A172 (cell line): Measurements from ENCODE around the gene ANKRD45. TPM values are rescaled to one million over a fixed set of nuclear protein-coding genes. Genes with fewer than 3 reads are reported as not detected.
"Not testable (repeated sequence)": the region's sequence is repeated elsewhere in the genome, so short reads cannot be mapped to it uniquely, and the experiment has no call there.

Experiments used
- DNase-seq: peaks from one replicate; pipeline ENCODE4 v3.0.0-alpha.2; 2015; ENCODE audit warnings: low spot score
- total RNA-seq: library from RNA; depleted of rRNA; stranded (reverse); fragments of >200 nt; shearing (Covaris generic); gene quantifications from 2 replicates; pipeline ENCODE4 v1.2.3, GENCODE V29; 2014; rRNA removed

The ANKRD45 gene
- 0.29 and 0.96 TPM in 2 replicates for total RNA-seq

- no peak for DNase-seq
These were observed at the start of gene ANKRD45 for GRCh38 chr1:173669491-173669941. Gene ANKRD45 (minus strand): TSS chr1:173669851. CDS start chr1:173659418, 10,433 bp downstream.

GRCh38 chr1:173717238-173717637, 47.6 kb upstream of the ANKRD45 start:
- no peak for DNase-seq

GRCh38 chr1:173715538-173715844, 45.8 kb upstream of the ANKRD45 start:
- no peak for DNase-seq

- DNase-seq: peak; percentile 90
These were observed 45.3 kb upstream of the ANKRD45 start, which contains the start of gene KLHL20 for GRCh38 chr1:173714759-173715537. Gene KLHL20 (plus strand): TSS chr1:173714981. CDS start chr1:173716044, 1,063 bp downstream.

- no peak for DNase-seq
These were observed 44.7 kb upstream of the ANKRD45 start for GRCh38 chr1:173714441-173714758.

GRCh38 chr1:173708787-173709186, 39.1 kb upstream of the ANKRD45 start:
- DNase-seq: no peak

GRCh38 chr1:173705117-173705516, 35.5 kb upstream of the ANKRD45 start:
- DNase-seq: no peak

GRCh38 chr1:173702736-173703135, 33.1 kb upstream of the ANKRD45 start:
- DNase-seq: no peak

GRCh38 chr1:173701299-173701698, 31.6 kb upstream of the ANKRD45 start:
- not testable (repeated sequence) for DNase-seq

GRCh38 chr1:173693238-173693637, 23.6 kb upstream of the ANKRD45 start:
- DNase-seq: no peak

GRCh38 chr1:173688300-173688699, 18.6 kb upstream of the ANKRD45 start:
- no peak for DNase-seq

- DNase-seq: not testable (repeated sequence)
These were observed 15.5 kb upstream of the ANKRD45 start for GRCh38 chr1:173685121-173685520.

GRCh38 chr1:173683838-173684237, 14.2 kb upstream of the ANKRD45 start:
- not testable (repeated sequence) for DNase-seq

- no peak for DNase-seq
These were observed 12.5 kb upstream of the ANKRD45 start for GRCh38 chr1:173682184-173682583.

- DNase-seq: not testable (repeated sequence)
These were observed 10.5 kb upstream of the ANKRD45 start for GRCh38 chr1:173680152-173680551.

- not testable (repeated sequence) for DNase-seq
These were observed 4.8 kb upstream of the ANKRD45 start for GRCh38 chr1:173674496-173674895.

- peak; percentile 28 for DNase-seq
These were observed 3.0 kb downstream of the ANKRD45 start for GRCh38 chr1:173666646-173667045.

GRCh38 chr1:173663159-173663558, 6.5 kb downstream of the ANKRD45 start:
- DNase-seq: no peak

GRCh38 chr1:173661763-173662162, 7.9 kb downstream of the ANKRD45 start:
- DNase-seq: no peak

GRCh38 chr1:173661271-173661670, 8.4 kb downstream of the ANKRD45 start:
- DNase-seq: no peak

GRCh38 chr1:173660306-173660705, 9.3 kb downstream of the ANKRD45 start:
- DNase-seq: no peak

- DNase-seq: no peak
These were observed 20.6 kb downstream of the ANKRD45 start for GRCh38 chr1:173648880-173649605.

- no peak for DNase-seq
These were observed 23.0 kb downstream of the ANKRD45 start for GRCh38 chr1:173646656-173647055.
